Neural cell (in vitro differentiated cells): Measurements from ENCODE around the gene EXOC3L1. TPM values are rescaled to one million over a fixed set of nuclear protein-coding genes. Genes with fewer than 3 reads are reported as not detected.

Source experiments
- H2AFZ ChIP-seq: fragments of 200-600, 300-800 bp; sonication (generic), shearing (Covaris generic); 2 replicates; pipeline ENCODE4 v1.6.0; 2014; ENCODE audit warnings: low read depth, mild to moderate bottlenecking, antibody characterized with exemption, low read length, moderate library complexity
- H3F3A ChIP-seq: fragments of 200-600 bp; shearing (Covaris generic); 2 replicates; pipeline ENCODE4 v1.6.1; 2016; ENCODE audit warnings: mild to moderate bottlenecking, moderate library complexity, mixed read lengths, antibody characterized with exemption, low read length; ENCODE audit not compliant: insufficient read depth, poor library complexity, severe bottlenecking
- H3K27ac ChIP-seq: fragments of 200-600, 300-800 bp; sonication (generic), shearing (Covaris generic); 2 replicates; pipeline ENCODE4 v1.5.1; 2014; ENCODE audit warnings: mild to moderate bottlenecking, low read length, moderate library complexity
- H3K27me3 ChIP-seq: fragments of 300-800, 200-600 bp; sonication (generic), shearing (Covaris generic); 2 replicates; pipeline ENCODE4 v1.6.0; 2014; ENCODE audit warnings: mild to moderate bottlenecking, low read depth, low read length, moderate library complexity; ENCODE audit not compliant: insufficient read depth
- H3K36me3 ChIP-seq: fragments of 300-800, 200-600 bp; sonication (generic), shearing (Covaris generic); 2 replicates; pipeline ENCODE4 v1.5.1; 2014; ENCODE audit warnings: mild to moderate bottlenecking, antibody characterized with exemption, low read length, moderate library complexity; ENCODE audit not compliant: insufficient read depth
- H3K4me2 ChIP-seq: fragments of 300-800, 200-600 bp; sonication (generic), shearing (Covaris generic); 2 replicates; pipeline ENCODE4 v1.6.0; 2014; ENCODE audit warnings: mild to moderate bottlenecking, low read length
- H3K4me3 ChIP-seq: fragments of 300-800, 200-600 bp; sonication (generic), shearing (Covaris generic); 2 replicates; pipeline ENCODE4 v1.5.1; 2014; ENCODE audit warnings: mild to moderate bottlenecking, low read length, moderate library complexity
- H3K79me2 ChIP-seq: fragments of 200-600 bp; shearing (Covaris generic); replicated peaks from 2 replicates; pipeline ENCODE4 v1.6.0; 2014; ENCODE audit warnings: mild to moderate bottlenecking, low read length, moderate library complexity; ENCODE audit not compliant: insufficient read depth
- H3K9ac ChIP-seq: fragments of 300-800, 200-600 bp; sonication (generic), shearing (Covaris generic); 2 replicates; pipeline ENCODE4 v1.6.1; 2016; ENCODE audit warnings: mild to moderate bottlenecking, low read length, mixed read lengths
- H3K9me2 ChIP-seq: fragments of 200-600 bp; shearing (Covaris generic); 2 replicates; pipeline ENCODE4 v1.6.1; 2016; ENCODE audit warnings: mild to moderate bottlenecking, low read length, mixed read lengths; ENCODE audit not compliant: insufficient read depth
- H3K9me3 ChIP-seq: fragments of 200-600, 300-800 bp; sonication (generic), shearing (Covaris generic); 2 replicates; pipeline ENCODE4 v1.6.1; 2016; ENCODE audit warnings: mild to moderate bottlenecking, mixed run types, low read length, moderate library complexity, mixed read lengths
- H4K20me1 ChIP-seq: fragments of 200-600 bp; shearing (Covaris generic); 2 replicates; pipeline ENCODE4 v1.6.1; 2016; ENCODE audit warnings: mild to moderate bottlenecking, mixed run types; ENCODE audit not compliant: insufficient read depth
- EP300 ChIP-seq: fragments of 450-650 bp; conservative IDR thresholded peaks from 2 replicates; pipeline ENCODE4 v1.6.1; 2014; ENCODE audit warnings: antibody characterized with exemption, mild to moderate bottlenecking, moderate library complexity; ENCODE audit not compliant: poor library complexity, severe bottlenecking
- EZH2 ChIP-seq: fragments of 200-600, 300-800 bp; shearing (Covaris generic), sonication (generic); IDR thresholded peaks from 2 replicates; pipeline ENCODE4 v1.6.1; 2014; ENCODE audit warnings: antibody characterized with exemption, low read length, borderline replicate concordance, mild to moderate bottlenecking; ENCODE audit not compliant: insufficient read depth, poor library complexity, severe bottlenecking
- MXI1 ChIP-seq: fragments of 450-650 bp; conservative IDR thresholded peaks from 2 replicates; pipeline ENCODE4 v1.6.1; 2014; ENCODE audit warnings: antibody characterized with exemption, mild to moderate bottlenecking; ENCODE audit not compliant: poor library complexity, severe bottlenecking
- POLR2AphosphoS5 ChIP-seq: IDR thresholded peaks from 2 replicates; pipeline ENCODE4 v1.6.1; 2012
- RAD21 ChIP-seq: fragments of 450-650 bp; conservative IDR thresholded peaks from 2 replicates; pipeline ENCODE4 v1.6.1; 2014; ENCODE audit warnings: antibody characterized with exemption, mild to moderate bottlenecking, moderate library complexity
- SMC3 ChIP-seq: fragments of 450-650 bp; conservative IDR thresholded peaks from 2 replicates; pipeline ENCODE4 v1.6.1; 2014; ENCODE audit warnings: antibody characterized with exemption, mild to moderate bottlenecking, moderate library complexity; ENCODE audit not compliant: poor library complexity
- TAF1 ChIP-seq: IDR thresholded peaks from 2 replicates; pipeline ENCODE4 v1.6.1; 2012; ENCODE audit warnings: low read depth
- polyA plus RNA-seq: library from polyadenylated mRNA; depleted of rRNA; stranded (reverse); fragments of >200 nt; gene quantifications from 2 replicates; pipeline ENCODE4 v1.2.3, GENCODE V29; 2014
- TF ChIP-seq, protein P1 (sequence below): fragments of 450-650 bp; IDR thresholded peaks from 2 replicates; pipeline ENCODE4 v1.5.1; 2014; ENCODE audit warnings: antibody characterized with exemption, mild to moderate bottlenecking, moderate library complexity; ENCODE audit not compliant: poor library complexity, severe bottlenecking
- TF ChIP-seq, protein P2 (sequence below): IDR thresholded peaks from 2 replicates; pipeline ENCODE4 v1.6.1; 2012; ENCODE audit warnings: borderline replicate concordance

EXOC3L1 gene
- polyA plus RNA-seq, 1 donor from 2014 or later: 0.43 TPM

DNA sequence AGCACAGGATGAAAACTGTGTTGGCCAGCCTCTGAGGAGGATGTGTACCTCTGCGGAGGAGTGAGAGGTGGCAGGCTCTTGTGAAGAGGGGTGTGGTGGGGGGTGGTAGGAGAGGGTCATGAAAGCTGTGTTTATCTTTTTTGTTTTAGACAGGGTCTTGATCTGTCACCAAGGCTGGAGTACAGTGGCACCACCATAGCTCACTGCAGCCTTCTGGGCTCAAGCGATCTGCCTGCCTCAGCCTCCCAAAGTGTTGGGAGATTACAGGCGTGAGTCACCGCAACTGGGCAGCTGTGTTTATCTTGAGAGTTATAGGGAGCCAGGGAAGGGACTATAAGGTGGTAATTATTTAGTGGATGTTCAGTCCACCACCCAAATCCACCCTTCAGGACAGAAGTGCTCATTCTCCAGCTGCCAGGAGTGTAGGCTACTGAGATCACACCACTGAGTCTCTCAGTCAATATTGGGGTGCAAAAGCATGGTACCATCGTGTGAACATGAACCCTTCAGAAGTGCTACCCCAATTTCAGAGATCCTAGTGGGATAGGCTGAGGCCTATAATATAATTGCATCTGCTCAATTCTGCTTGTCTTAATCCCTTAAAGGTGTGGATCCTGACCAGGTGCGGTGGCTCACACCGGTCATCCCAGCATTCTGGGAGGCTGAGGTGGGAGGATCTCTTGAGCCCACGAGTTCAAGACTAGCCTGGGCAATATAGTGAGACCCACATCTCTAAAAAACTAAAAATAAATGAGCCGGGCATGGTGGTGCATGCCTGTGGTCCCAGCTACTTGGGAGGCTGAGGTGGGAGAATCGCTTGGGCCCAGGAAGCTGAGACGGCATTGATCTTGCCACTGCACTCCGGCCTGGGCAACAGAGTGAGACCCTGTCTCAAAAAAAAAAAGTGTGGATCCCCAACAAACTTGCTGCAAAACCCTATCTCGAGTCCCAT is 788 bp upstream of the EXOC3L1 start:
- H3K9ac ChIP-seq: no peak overlapping the region
- H3F3A ChIP-seq: no peaks in the 10 kb centered on the region
- H2AFZ ChIP-seq: no peak overlapping the region
- H3K27ac ChIP-seq: no peak overlapping the region
- no peaks in the 10 kb centered on the region for H4K20me1 ChIP-seq
- no peak overlapping the region for H3K4me3 ChIP-seq
- peaks cover 15% of the 10 kb centered on the region for H3K79me2 ChIP-seq
- no peaks in the 10 kb centered on the region for H3K9me3 ChIP-seq
- H3K4me2 ChIP-seq: no peak overlapping the region
- no peak for TF ChIP-seq EZH2
- no peak for TF ChIP-seq TAF1
- no peak for TF ChIP-seq EP300
- no peak for TF ChIP-seq RAD21
- TF ChIP-seq, protein P1, sequence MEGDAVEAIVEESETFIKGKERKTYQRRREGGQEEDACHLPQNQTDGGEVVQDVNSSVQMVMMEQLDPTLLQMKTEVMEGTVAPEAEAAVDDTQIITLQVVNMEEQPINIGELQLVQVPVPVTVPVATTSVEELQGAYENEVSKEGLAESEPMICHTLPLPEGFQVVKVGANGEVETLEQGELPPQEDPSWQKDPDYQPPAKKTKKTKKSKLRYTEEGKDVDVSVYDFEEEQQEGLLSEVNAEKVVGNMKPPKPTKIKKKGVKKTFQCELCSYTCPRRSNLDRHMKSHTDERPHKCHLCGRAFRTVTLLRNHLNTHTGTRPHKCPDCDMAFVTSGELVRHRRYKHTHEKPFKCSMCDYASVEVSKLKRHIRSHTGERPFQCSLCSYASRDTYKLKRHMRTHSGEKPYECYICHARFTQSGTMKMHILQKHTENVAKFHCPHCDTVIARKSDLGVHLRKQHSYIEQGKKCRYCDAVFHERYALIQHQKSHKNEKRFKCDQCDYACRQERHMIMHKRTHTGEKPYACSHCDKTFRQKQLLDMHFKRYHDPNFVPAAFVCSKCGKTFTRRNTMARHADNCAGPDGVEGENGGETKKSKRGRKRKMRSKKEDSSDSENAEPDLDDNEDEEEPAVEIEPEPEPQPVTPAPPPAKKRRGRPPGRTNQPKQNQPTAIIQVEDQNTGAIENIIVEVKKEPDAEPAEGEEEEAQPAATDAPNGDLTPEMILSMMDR: no peak
- TF ChIP-seq MXI1: no peak
- TF ChIP-seq POLR2AphosphoS5: no peak
- TF ChIP-seq SMC3: no peak
- TF ChIP-seq, protein P2, sequence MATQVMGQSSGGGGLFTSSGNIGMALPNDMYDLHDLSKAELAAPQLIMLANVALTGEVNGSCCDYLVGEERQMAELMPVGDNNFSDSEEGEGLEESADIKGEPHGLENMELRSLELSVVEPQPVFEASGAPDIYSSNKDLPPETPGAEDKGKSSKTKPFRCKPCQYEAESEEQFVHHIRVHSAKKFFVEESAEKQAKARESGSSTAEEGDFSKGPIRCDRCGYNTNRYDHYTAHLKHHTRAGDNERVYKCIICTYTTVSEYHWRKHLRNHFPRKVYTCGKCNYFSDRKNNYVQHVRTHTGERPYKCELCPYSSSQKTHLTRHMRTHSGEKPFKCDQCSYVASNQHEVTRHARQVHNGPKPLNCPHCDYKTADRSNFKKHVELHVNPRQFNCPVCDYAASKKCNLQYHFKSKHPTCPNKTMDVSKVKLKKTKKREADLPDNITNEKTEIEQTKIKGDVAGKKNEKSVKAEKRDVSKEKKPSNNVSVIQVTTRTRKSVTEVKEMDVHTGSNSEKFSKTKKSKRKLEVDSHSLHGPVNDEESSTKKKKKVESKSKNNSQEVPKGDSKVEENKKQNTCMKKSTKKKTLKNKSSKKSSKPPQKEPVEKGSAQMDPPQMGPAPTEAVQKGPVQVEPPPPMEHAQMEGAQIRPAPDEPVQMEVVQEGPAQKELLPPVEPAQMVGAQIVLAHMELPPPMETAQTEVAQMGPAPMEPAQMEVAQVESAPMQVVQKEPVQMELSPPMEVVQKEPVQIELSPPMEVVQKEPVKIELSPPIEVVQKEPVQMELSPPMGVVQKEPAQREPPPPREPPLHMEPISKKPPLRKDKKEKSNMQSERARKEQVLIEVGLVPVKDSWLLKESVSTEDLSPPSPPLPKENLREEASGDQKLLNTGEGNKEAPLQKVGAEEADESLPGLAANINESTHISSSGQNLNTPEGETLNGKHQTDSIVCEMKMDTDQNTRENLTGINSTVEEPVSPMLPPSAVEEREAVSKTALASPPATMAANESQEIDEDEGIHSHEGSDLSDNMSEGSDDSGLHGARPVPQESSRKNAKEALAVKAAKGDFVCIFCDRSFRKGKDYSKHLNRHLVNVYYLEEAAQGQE: no peak
- H3K27me3 ChIP-seq: no peaks in the 10 kb centered on the region
- no peaks in the 10 kb centered on the region for H3K36me3 ChIP-seq
- H3K9me2 ChIP-seq: no peaks in the 10 kb centered on the region

DNA sequence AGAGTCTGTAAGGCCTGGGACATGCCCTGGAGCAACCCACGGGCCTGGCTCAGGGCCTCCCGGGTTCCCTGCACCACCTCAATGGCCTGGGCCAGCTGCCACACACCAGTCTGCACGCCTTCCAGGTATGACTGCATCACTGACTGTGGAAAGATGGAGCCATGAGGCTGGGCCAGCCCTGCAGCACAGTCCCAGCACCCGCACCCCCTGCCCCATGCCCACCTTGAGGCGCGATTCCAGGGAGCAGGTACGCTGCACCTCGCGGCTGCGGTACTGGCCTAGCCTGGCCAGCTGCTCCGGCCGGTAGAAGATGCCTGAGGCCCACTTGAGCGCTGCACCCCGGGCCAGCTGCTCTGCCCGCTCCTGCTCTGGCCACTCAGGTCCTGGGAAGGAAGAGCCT is 1.1 kb downstream of the EXOC3L1 start:
- H4K20me1 ChIP-seq: no peaks in the 10 kb centered on the region
- H3K27ac ChIP-seq: no peak overlapping the region
- TF ChIP-seq SMC3 (no peak), POLR2AphosphoS5 (no peak), RAD21 (no peak), EP300 (no peak), MXI1 (no peak), EZH2 (no peak), TAF1 (no peak)
- TF ChIP-seq, protein P2: no peak
- TF ChIP-seq, protein P1: no peak
- no peaks in the 10 kb centered on the region for H3K9me3 ChIP-seq
- H3K9me2 ChIP-seq: no peaks in the 10 kb centered on the region
- H3K36me3 ChIP-seq: no peaks in the 10 kb centered on the region
- no peak overlapping the region for H3K4me3 ChIP-seq
- no peak overlapping the region for H3K9ac ChIP-seq
- H3F3A ChIP-seq: no peaks in the 10 kb centered on the region
- peaks cover 15% of the 10 kb centered on the region for H3K79me2 ChIP-seq
- H3K27me3 ChIP-seq: no peaks in the 10 kb centered on the region
- H3K4me2 ChIP-seq: no peak overlapping the region
- H2AFZ ChIP-seq: no peak overlapping the region
